Retina (tissue), 1 donor: ENCODE measurements around the gene PSG7.
"Not testable (repeated sequence)": the region's sequence is repeated elsewhere in the genome, so short reads cannot be mapped to it uniquely, and the experiment has no call there.

Experiments
- DNase-seq: peaks from one replicate; pipeline ENCODE4 v3.0.0-alpha.2; 2016

The PSG7 gene

DNA sequence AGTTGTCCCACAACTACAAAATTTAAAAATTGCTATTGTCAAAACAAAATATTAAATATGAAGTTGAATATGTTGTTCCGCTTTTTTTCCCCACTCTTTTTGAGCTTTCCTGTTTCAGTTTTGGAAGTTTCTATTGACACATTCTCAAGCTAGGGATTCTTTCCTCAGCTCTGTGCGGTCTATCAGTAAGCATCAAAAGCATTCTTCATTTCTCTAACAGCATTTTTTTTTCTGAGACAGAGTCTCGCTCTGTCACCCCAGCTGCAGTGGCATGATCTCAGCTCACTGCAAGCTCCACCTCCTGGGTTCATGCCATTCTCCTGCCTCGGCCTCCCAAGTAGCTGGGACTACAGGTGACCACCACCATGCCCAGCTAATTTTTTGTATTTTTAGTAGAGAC is 24.1 kb downstream of the PSG7 start:
- DNase-seq: not testable (repeated sequence)

DNA sequence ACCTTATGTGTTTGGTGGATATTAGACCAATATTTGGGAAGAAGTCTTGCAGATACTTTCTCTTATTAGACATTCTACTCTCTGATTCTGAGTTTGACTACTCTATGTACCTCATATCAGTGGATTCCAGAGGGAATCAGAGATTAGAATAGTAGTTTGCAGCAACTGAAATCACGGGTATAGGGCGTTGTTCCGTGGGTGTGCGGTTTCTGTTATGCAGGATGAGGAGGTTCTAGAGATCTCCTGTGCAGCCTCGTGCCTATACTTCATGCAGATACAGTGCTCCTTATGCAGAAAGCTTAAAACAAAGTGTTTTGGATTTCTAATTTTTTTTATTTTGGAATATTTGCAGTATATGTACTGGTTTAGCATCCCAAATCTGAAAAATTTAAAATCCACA is 25.3 kb downstream of the PSG7 start:
- not testable (repeated sequence) for DNase-seq

- DNase-seq: not testable (repeated sequence)
These were observed 30.8 kb downstream of the PSG7 start for GRCh38 chr19:42906162-42906561.

GRCh38 chr19:42900561-42900960 is 36.4 kb downstream of the PSG7 start:
- DNase-seq: not testable (repeated sequence)

DNA sequence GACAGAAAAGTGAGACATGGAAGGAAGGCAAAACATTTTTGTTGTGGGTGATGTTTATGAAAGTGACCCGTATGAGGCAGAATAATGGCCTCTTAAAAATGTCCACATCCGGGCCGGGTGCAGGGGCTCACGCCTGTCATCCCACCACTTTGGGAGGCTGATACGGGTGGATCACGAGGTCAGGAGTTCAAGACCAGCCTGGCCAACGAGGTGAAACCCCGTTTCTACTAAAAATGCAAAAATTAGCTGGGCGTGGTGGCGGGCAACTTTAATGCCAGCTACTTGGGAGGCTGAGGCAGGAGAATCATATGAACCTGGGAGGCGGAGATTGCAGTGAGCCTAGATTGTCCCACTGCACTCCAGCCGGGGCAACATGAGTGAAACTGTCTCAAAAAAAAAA is 37.3 kb downstream of the PSG7 start:
- not testable (repeated sequence) for DNase-seq

GRCh38 chr19:42899110-42899509 is 37.9 kb downstream of the PSG7 start:
- DNase-seq: not testable (repeated sequence)

DNA sequence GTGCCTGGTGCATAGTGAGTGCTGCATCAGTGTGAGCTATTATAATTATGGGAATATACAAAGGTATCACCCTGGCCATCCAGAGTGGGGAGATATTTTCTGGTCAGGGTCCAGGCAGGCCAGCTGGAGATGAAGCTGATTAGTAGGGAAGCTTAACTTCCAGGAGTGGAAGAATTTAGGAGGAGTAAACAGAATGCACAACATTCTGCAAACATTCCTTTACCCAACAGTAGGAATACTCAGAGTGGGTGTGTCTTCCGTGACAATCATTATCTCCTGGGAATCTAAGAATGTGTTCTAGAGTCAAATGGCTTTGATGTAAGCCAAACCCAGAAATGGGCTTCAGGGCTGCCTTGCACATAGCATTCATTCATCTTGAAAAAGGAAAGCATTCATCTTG is 38.4 kb downstream of the PSG7 start:
- DNase-seq: not testable (repeated sequence)

DNA sequence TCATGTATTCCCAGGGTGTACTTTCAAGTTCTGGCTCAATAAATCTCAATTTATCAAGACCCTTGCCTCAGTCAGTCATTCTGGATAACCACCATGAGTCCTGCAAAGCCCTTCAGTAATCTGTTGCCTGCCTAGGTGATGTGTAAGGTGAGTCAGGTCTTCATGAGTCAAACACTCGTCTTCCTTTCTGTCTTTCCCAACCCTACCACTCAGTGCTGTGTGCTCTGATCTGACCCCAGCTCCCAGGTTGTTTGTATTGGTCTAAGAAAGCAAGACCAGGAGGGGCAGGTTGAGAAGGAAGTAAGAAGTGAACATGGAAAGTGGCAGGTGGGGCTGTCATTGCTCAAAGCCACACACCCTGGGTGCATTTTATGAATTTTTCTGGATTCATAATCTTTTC is 39.3 kb downstream of the PSG7 start:
- DNase-seq: not testable (repeated sequence)

DNA sequence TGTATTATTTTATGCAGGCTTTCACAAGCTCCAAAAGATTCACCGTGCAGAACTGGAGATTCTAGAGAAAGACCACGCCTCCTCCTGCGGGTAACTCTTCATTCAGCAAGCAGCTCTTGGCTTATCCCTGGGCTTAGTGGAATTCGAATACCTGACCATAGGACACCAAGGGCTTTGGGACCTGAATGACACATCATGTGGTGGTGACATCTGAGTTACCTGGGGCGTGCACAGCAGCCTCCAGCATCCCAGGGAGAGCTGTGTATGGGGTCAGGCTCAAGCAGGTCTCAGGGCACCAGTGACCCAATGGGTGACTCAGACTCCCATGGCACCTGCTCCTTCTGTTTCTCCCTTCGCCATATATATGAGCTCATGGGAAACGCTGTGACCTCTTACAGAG is 46.6 kb downstream of the PSG7 start:
- DNase-seq: not testable (repeated sequence)

GRCh38 chr19:42887876-42888445 is 49.0 kb downstream of the PSG7 start:
- not testable (repeated sequence) for DNase-seq

DNA sequence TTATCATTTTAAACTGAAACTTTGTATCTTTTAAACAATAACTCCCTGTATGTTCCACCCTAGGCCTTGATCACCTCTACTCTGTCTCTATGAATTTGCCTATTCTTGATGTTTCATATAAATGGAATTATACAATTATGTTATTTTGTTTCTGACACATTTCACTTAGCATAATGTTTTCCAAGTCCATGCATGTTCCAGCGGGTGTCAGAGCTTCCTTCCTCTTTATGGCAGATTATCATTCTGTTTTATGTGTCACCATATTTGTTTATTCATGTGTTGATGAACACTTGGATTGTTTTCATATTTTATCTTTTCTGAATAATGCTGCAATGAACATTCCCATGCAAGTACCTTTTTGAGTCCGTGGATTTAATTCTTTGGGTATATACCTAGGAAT is 54.3 kb downstream of the PSG7 start:
- DNase-seq: not testable (repeated sequence)

DNA sequence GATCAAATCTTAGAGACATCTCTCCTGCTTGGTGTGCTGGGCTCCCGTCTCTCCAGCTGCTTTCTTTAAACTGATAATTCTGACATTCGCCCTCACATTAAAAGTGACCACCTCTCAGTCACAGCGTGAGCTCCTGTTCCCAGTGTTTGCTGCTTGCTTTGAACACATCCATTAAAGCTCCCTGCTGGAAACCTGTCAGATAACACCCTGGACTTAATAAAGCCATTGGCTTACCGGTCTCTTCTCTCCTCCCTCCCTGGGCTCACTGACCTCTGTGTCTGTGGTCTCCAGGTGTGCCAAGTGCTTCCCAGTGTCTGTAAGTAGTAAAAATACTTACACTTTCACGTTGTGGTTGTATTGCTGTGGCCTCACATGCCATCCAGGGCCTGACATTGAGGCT is 55.0 kb downstream of the PSG7 start:
- DNase-seq: not testable (repeated sequence)

DNA sequence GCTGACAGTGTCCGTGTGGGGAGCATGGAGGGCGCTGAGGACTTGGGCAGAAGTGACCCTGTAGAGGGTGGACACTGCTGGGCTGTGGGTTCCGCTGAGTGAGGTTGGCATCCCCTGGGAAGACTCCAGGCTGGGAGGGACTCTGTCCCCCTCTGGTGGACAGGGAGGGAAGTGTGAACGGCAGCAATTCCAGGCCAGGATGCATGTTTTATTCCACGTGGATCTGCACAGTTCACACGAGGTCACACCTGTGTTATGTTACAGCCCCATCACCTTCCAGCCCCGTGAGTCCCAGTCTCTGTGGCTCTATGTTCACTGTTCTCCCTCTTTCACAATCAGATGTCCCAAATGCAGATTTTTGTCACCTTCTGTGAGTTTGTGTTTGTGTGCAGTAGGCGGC is 55.7 kb downstream of the PSG7 start:
- peak; percentile 11 for DNase-seq

GRCh38 chr19:42880621-42881020 is 56.4 kb downstream of the PSG7 start:
- not testable (repeated sequence) for DNase-seq

- no peak for DNase-seq
These were observed 57.4 kb downstream of the PSG7 start, which contains the start of gene PSG1 for GRCh38 chr19:42879613-42880012. TSS of gene PSG1 (minus strand) at chr19:42879713. CDS start at chr19:42879581, 132 bp downstream.

DNA sequence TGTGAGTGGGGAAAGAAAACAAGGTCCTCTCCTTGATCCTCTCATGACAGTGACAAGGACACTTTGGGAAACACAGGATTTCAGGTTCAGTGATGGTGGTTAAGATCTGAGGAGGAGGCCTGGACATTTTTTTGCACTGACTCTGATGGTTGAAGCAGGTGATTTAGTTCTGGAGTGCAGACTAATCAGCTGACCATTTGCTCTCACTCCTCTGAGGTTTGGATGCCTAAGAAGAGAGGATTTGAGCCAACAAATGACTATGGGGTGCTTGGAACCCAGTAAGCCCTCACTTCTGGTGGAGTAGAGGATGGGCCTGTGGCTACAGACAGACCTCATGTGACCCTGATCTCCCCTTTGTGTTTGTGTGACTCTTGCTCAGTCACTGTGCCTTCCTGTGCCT is 60.4 kb downstream of the PSG7 start:
- not testable (repeated sequence) for DNase-seq

DNA sequence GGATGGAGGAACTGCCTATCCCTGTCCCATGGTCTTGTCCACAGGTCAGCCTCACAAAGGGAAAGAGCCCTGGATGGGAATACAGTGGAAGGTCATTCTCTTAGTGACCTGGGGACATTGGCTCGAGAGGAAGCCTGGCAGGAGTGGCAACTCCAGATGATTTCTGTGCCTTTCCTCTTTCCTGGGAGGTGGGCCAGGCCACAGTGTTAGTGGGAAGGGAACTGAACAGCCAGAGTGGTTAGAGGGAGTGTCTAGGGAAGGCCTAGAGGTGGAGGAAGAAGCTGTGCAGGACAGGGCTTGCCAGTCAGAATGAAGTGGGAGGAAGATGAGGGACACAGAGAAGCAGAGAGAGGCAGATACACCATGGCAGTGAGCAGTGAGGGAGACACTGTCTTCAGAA is 61.1 kb downstream of the PSG7 start:
- not testable (repeated sequence) for DNase-seq

GRCh38 chr19:42874901-42875813 is 61.9 kb downstream of the PSG7 start:
- DNase-seq: not testable (repeated sequence)

DNA sequence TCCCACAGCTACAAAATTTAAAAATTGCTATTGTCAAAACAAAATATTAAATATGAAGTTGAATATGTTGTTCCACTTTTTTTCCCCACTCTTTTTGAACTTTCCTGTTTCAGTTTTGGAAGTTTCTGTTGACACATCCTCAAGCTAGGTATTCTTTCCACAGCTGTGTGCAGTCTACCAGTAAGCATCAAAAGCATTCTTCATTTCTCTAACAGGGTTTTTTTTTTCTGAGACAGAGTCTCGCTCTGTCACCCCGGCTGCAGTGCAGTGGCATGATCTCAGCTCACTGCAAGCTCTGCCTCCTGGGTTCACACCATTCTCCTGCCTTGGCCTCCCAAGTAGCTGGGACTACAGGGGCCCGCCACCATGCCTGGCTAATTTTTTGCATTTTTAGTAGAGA is 62.9 kb downstream of the PSG7 start:
- DNase-seq: not testable (repeated sequence)
